ENCODE measurements around the gene EFNB1.

EFNB1 gene

DNA sequence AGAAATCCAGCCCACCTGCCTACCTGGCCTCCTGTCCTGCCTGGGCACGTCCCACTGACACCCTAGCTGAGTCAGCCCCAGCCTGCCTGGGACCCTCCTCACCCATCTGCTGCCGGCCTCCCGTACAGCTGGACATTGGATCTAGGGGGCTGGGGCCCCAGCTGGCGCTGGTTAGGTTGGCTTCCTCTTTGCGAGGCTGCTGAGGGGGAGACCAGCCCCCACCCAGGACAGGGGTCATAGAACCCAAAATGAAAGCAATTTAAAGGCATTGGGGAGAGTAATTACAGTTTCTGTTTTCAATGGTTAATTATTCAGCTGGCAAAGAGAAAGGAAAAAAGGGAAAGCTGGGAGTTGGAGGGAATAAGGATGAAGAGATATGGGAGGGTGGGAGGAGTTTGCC, 15.8 kb downstream of the EFNB1 start:
- FAIRE-seq: no peak

DNA sequence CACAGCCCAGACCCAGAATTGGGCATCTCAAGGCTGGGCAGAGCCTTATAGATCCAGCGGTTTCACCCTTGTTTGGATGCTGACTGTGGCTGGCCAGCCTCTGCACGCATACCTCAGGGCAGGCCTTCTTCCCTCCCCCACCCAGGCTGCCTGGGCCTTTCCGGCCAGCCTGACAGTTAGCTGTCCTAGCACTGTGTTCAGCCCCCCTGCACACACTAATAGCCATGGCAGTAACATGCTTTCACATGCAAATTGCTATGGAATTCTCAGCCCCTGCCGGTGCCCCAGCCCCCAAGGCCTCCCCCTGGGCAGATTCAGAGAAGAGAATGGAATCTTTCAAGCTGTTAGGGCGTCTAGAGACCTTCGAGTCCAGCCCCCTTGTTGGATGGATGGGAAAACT, 17.7 kb downstream of the EFNB1 start:
- no peak for FAIRE-seq

DNA sequence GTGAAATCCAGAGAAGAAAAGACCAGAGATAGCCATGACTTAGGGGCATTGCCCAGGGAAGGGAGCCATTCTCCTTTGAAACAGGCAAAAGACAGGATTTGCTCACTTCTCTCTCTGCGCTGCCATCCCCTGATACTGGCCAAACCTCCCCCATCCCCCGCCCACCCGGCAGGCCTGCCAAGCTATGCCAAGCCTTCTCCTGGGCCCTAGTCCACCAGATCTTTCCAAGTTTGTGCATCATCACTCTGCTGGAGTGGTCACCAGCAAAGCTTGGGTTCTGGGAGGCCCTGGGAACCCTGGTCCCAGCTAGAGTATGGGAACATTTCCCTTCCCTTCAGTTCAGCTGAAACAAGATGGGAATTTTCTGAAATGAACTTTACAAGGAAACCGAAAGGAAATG, 18.4 kb downstream of the EFNB1 start:
- no peak for FAIRE-seq

DNA sequence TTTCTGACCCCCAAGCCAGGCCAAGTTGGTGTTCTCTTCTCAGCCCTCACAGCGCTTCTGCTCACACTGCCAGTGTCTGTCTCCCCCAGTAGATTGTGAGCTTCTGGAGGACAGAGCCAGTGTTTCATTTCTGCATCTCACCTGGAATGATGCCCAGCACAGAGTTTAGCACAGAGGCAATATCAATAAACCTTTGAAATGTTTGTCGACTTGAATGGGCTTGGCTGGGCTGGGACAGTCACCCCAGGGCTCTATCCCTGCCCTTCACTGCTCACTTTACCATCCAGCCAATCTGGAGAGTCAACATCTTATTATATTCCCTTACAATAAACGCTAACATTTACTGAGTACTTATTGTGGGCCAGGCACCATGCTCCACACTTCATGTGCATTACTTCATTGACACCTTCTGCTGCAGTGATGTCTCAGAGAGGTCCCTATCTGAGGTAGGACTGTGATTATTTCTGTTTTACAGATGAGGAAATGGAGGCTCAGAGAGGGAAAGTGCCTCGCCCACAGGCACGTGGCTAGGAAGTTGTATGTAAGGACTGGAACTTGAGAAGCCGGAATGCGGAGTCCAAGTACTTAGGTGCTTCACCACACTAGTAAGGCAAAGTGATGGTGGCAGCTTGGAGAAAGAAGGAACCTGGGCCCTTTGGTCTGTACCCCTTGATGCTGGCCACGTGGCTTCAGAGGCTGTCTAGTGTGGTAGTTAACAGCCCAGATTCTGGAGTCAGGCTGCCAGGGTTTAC, 19.5 kb downstream of the EFNB1 start:
- FAIRE-seq: no peak

DNA sequence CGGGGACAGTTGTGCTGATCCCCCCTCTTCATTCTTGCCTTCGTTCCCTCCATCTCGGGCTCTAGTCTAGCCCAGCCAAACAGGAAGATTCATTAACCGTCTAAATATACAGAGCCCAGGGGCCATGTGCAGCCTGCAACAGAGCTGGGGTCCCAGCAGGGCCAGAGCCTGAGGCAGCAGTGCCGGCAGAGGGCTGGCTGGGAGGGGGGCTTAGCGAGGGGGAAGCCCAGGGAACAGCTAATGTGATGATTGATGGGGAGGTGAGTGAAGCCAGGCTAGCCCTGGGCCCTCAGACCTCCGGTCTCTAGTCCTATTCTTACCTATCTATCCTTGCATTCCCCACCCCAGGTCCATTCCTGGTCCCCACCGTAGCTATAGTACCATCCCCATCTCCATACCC, 22.3 kb downstream of the EFNB1 start:
- no peak for FAIRE-seq

DNA sequence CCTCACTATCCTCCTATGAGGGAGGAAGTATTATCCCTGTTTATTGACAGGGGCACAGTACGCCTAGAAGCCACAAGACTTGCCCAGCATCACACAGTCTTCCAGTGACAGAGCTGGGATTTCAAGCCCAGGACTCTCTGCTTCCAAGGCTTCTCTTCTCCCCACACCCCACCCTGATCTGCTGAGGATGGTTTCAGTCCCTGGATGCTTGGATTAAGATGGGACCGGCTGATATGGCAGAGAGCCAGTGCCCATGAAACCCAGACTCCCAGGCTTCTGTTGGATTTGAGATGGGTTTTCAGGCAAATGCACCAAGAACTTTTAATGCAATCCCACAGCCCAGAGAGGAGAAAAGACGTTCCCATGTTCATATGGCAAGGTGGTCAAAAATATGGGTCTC, 23.2 kb downstream of the EFNB1 start:
- no peak for FAIRE-seq

DNA sequence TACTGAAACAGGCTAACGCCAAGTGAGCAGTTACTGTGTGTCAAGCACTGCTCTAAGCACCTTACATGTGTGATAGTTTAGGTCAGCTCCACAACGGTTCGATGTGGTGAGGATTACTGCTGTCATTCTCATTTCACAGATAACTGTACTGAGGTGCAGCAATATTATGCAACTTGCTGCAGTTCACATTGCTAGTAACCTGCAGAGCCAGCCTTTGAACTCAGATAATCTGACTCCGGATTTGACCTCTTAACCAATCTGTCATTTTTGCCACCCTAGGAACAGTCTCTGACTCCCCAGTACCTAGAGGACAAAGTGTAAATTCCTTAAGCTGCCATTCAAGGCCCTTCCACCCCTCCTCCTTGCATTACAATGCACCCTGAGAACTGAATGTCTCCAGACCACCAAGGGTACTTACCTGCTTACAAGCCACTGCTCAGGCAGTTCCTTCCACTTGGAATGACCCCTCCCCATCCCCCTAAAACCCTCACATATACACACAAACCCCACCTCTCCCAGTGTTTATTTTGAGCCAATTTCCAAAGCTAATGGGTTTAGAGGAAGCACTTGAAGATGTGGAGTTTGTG, 24.9 kb downstream of the EFNB1 start:
- no peak for FAIRE-seq

DNA sequence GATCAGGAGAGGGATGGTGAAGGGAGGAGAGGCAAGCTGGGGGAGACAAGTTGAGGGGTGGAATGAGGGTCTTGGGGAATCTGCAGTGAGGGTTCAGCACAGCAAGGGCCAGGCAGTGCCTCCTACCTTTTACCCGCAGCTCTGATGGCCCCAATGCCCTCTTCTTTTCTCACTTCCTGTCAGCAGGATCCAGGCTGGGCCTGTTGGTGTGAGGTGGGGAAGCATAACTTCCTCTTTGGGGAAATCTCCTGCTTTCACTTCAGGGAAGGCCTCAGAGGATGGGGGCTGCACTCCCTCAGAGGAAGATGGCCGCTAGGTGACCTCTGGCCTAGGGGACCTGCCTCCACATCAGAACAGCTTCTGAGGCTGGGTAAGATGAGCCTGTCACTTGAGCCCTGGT, 36.5 kb downstream of the EFNB1 start:
- FAIRE-seq: no peak

DNA sequence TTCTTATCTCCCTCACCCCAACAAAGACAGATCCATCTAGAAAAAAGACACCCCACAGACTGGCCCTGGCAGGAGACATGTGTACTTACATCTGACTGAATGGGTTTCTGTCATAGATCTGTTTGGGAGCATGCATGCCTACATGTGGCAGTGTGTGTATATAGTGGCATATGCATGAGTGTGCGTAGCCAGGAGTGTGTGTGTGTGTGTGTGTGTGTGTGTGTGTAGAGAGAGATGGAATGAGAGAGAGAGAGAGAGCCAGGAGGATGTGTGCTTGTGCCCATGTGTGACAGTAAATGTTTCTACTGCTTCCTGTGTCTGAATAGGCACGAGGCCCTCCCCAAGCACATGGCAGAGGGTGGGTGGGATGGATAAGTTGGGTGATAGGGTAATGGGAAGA, 37.1 kb downstream of the EFNB1 start:
- FAIRE-seq: no peak

DNA sequence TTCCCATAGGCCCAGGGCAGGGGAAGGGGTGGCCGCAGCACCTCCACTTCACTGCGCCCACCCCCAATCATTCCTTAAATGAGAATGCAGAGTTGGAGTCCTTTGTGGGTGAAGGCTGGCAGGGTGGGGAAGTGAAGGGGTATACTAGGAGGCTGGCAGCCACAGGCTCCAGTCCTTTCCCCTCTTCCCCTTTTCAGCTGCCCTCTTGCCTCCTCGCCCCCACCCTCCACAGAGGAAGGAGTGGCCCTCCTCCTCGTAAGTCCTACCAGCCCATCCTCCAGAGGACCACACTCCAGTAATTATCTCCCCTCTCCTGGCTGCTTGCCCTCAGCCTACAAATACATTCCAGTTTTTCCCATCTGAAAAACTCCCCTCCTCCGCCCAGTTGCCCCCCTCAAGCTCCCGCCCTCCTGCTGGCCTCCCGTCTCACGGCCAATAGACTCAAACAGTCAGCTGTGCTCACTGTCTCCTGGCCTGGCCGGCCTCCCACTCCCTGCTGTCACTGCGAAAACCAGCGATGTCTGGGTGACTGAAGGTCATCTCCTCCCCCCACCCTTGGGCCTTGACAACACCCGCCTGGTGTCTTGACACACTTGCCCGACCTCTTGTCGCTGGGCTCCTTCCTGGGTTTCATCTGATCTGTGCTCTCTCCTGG, 38.8 kb downstream of the EFNB1 start:
- no peak for FAIRE-seq

DNA sequence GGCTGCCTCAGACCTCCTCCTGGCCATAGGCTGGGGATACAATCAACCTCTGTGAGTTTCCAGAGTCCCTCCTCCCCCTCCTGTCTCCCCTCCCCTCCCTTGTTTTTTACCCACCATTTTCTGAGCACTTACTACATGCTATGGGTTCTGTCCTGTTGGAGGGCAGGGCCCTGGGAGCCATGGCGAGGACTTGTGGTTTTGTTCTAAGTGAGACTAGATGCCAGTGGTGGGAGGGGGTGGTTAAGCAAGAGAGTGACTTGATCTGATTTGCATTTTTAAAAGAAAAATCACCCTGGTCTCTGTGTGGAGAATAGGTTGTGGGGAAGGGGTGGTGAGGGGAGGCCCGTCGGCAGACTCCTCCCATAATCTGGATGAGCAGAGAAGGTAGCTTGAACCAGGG, 39.5 kb downstream of the EFNB1 start:
- no peak for FAIRE-seq

DNA sequence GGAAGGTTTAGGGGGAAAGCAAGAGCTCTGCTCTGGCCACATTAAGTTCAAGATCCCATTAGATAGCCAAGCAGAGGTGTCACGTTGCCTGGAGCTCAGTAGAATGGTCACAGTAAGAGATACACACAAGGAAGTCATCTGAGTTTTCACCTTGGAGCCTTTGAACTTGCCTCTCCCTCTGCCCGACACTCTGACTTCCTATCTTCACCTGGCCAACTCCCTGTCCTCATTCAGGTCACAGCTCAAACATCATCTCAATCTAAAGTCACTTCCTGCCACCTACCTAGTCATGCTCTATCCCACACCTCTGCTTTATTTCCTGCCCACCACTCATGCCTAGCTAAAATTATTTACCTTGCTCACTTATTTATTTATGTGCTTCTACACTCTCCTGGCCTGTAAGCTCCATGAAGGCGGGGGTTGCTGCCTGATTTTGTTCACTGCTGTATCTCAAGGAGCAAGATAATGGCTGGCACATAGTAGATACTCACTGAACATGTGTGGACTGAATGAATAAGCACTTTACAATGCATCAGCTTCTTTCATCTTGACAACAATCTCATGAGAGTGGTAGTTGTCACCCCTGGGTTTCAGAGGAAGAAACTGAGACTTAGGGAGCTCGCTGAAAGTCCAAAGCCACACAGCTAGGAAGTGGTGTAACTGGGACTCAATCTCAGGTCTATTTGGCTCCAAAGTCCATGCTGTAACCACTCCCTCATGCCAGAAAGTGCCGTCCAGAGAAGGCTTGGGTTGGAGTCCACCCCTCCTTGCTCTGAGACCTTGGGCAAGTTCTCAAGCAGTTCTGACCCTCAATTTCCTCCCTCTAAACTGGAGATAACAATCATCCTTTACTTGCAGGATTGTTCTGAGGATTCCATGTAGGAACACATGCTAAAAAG, 40.3 kb downstream of the EFNB1 start:
- FAIRE-seq: no peak

DNA sequence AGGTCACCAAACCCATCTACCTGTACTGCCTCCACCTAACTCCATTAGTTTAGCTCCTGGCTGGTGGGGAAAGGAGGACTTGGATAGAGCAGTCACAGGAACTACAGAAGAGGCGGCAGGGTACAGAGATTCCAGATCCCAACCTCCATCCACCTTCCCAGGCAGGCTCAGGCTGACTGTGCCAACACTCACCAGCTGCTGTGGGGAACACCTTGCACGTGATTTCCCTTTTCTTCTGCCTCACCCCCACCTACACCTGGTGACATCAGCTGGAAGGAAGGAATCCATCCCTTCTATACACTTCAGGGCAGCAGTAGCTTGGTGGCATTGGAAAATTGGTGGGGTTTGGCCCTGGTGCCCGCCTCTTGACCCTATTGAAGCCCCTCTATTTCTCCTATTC, 41.5 kb downstream of the EFNB1 start:
- FAIRE-seq: no peak

DNA sequence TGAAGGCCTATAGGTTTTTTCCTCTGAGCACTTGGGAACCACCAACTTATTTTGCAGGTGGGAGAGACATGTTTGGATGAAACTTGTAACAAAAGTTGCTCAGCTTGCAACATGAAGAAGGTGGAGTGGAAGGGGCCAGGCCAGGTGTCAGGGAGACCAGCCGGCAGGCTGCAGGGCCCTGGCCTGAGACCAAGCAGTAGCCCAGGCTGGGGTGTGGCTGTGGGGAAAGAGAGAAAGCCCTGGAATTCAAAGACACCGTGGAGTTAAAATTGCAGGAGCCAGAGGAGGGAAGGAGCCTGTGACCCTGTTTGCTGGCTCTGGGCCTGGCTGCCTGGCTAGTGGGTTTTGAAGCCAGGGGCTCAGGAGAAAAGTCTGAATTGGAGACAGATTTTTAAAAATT, 43.4 kb downstream of the EFNB1 start:
- FAIRE-seq: no peak

DNA sequence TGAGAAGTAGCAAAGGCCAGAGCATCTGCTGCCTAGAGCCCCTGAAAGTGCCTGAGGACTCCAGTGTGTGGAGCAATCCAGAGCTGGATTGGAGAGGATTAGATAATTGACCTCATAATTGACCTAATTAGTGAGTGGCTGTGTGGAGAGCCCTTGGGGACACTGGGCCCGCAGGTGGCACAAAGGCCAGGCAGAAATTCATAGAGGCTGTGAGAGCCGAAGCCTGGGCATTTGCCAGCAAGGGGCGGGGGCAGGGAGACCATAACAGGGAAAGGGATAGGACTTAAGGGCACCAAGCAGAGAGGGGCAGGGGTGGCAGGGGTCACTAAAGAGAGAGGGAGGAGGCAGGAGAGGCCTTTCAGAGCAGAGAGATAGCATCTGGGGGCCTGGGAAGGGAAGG, 45.3 kb downstream of the EFNB1 start:
- no peak for FAIRE-seq

DNA sequence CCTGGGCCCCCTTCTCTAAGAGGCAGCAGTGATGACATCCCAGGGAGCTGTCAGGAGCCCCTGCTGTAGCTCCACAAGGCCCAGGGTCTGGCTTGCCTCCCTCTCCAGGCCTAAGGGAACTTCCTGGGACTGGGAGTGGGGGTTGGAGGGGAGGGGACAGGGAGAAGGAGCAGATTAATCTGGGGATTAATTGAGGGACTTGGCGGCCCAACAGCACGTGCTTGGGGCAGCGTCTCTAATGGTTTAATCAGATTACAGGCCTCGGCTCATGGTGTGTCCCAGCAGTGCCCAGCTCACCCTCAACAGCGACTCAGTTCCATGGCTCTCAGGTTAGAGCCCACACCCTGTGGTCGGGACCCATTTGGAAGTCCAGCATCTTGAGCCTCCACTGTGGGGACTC, 47.9 kb downstream of the EFNB1 start:
- no peak for FAIRE-seq

DNA sequence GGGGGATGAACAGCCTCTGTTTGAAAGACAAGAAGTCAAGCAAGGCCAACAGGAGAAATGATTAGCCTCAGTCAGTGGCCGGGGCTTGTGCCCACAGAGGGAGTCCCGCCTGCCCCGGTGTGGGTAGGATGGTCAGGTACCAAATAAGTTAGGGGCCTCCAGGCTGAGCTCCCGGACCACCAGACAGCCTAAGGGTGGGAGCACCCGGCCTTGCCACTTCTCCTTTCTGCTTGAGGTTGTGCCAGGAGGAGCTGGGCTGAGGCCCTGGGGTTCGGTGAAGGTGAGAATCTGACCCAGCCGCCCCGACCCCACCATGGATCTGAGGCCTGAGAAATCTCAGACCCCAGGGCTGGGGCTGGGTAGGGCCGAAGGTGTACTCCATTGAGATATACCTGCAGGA, 48.8 kb downstream of the EFNB1 start:
- no peak for FAIRE-seq

DNA sequence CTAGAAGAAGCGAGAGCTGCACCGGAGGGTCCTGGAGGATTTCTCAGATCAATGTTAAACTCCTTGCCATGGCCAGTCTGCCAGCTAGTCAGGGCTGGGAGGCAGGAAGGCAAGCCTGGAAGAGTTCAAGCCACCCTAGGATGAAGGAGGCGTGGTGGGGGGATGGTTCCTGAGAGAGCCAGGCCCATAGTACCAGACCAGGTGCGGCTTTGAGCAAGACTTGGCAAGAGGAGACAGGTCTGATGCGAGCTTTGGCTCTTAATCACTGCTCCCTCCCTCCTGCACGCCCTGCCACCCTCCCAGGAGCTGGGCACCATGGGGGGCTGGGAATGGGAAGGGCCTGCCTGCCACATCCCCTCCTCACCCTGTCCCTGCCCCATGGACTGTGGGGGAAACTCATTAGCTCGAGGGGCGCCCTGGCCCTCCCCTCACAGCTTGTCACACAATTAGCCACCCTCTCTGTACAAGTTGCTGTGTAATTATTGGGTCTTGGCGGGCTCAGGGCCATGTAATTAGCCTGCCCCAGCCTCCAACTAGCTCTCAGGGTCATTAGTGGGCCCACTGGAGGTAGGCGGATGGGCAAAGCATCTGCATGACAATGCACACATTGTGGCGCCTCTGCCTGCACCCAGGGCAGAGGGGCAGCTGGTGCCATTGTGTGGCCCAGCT, 50.3 kb downstream of the EFNB1 start:
- FAIRE-seq: no peak

DNA sequence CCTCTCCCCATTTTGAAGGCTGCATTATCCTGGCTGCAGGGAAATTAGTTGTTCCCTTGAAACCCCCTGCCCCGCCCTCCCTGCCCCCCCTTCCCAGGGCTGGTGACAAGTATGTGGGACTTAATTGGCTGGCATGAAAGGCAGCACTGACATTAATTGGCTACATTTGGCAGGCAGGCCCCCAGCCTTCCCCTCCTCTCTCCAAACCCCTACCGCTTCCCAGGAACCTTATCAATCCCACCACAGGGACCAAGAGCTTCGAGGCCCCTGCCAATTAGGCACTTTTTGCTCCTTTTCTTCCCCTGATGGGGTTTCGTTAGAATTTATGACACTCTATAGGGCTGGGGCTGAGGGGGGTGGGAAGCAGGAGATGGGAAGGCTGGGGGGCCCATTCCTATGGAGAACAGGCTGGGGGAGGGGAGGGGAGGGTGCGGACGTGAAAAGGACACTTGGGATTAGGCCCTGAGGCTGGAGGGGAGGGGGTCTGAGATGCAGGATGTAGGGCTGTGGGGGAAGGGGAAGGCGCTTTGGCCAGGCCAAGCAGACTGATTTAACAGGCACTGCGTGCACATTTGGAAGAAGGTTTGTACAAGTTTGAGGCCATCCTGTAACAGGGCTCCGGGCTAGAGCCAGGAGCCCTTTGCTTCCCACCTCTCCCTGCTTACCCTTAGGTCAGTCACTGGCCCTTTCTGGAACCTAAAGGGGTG, 52.2 kb downstream of the EFNB1 start:
- no peak for FAIRE-seq

DNA sequence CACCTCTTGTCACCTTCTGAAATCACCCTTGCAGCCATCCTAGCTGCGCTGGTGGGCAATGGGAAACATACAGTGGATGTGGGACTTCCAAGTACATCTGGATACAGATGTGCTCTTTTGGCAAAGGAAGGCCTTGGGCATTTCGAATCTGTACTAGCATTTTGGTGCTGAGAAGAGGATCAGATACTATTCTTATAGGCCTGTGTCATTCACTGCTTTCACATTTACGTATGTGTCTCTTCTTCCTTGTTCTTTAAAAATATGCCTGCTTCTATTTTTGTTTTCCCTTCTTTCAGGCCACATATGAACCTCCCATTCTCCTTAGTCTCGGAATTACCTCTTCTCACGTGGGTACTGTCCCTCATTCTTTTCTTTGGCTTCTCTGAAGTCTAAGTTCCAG, 53.1 kb downstream of the EFNB1 start:
- no peak for FAIRE-seq

DNA sequence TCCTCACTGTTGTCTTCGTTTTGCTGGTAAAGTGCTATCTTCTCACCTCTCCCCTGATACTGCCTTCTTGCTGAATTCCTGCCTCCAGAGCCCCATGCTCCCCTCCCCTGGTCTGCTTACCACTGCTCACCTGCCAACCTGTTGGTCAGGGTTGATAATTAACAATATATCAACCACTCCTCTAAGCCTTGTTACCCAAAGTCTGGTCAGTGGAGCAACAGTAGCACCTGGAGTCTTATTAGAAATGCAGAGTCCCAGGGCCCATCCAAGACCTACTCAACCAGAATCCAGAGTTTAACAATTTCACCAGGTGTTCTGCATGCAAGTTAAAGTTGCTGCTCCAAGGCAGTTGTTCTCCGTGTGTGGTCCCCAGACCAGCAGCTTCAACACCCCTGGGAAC, 55.0 kb downstream of the EFNB1 start:
- FAIRE-seq: no peak

DNA sequence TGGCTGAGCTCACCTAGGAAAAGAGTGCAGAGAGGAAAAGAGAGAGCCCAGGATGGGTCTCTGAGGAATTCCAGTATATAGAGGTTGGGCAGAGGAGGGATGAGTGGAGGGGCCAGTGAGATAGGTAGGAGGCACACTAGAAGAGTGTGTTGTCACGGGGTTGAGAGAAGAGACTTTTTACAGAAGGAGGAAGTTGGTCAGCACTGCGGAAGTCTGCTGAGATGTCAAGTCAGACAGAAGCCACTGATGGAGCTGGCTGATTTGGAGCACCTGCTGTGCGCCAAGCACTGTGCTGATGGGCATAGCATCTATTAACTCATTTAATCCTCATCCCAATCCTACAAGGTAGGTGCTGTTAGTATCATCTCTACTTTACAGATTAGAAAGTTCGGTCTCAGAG, 60.4 kb downstream of the EFNB1 start:
- FAIRE-seq: no peak
